PC-9 (cell line): Measurements from ENCODE around the gene RPGRIP1L.

Experiments used
- CTCF ChIP-seq: fragments of 200-600 bp; sonication (generic); conservative IDR thresholded peaks from 2 replicates; pipeline ENCODE4 v1.6.1; 2017; ENCODE audit warnings: mixed run types, antibody characterized with exemption, mild to moderate bottlenecking, moderate library complexity
- EZH2 ChIP-seq: fragments of 200-600 bp; sonication (generic); IDR thresholded peaks from 2 replicates; pipeline ENCODE4 v1.8.0; 2017; ENCODE audit warnings: antibody characterized with exemption, low read depth

- TF ChIP-seq CTCF (no peak), EZH2 (no peak)
Measured at GRCh38 chr16:53643474-53643873, 60.2 kb downstream of the RPGRIP1L start.
